GM12872 (cell line): ENCODE data around the gene GALNT10.

ENCODE experiments used
- CTCF ChIP-seq: IDR thresholded peaks from 3 replicates; pipeline ENCODE4 v1.5.1; 2011; ENCODE audit warnings: low read depth, mild to moderate bottlenecking, low read length, moderate library complexity; ENCODE audit not compliant: insufficient read depth

Gene GALNT10

GRCh38 chr5:154202379-154203260, 12.1 kb downstream of the GALNT10 start:
- TF ChIP-seq CTCF = no peak

DNA sequence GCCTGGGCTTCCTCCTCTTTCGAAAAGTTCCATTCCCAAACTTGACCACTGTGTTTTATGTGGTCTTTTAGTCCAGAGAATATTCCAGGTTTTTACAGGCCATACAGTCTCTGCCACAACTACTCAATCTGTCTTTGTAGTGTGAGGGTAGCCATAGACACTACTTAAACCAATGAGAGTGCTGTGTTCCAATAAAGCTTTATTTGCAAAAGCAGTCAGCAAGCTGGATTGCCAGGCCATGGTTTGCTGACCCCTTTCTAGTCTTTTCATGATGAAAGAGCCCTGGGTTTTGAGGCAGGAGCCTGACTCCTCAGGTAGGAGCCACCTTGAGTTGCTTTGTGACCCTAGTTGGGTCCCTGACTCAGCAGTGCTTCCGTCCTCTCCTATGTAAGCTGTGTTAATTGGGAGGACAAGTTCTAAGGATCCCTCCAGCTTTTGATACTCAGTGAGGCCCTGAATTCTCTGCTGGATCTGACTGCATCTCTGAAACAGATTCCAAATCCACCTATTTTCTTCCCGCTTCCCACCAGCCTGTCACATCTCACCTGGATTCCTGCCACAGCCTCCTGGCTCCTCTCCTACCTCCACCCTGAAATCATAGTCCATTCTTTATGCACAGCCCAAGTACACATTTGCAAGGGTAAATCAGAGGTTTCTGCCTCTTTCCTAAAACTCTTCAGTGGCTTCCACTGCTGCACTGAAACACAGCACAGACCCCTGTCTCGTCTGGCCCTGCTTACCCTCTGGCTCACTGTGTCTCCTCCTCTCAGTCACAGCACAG, 13.5 kb downstream of the GALNT10 start:
- TF ChIP-seq CTCF = no peak

GRCh38 chr5:154205441-154206117, 15.0 kb downstream of the GALNT10 start:
- no peak for TF ChIP-seq CTCF

DNA sequence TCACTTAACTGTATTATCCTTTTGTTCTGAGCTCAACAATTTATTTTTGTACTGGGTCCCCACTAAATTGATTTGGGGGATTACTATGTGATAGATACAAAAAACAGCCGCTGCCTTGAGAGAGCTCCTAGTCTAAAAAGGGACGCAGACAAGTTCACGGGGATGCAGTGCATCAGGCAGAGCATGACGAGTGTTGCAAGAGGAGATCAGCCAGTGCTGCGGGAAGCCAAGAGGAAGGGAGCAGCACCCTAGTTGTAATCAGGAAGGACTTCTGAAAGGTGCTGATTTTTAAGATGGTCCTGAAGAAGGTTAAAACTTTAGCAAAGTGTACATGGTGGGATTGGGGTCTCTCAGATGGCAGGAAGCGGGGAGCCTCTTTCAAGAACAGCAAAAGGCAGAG, 15.8 kb downstream of the GALNT10 start:
- no peak for TF ChIP-seq CTCF

- no peak for TF ChIP-seq CTCF
Observed at GRCh38 chr5:154207204-154207603, 16.7 kb downstream of the GALNT10 start.

DNA sequence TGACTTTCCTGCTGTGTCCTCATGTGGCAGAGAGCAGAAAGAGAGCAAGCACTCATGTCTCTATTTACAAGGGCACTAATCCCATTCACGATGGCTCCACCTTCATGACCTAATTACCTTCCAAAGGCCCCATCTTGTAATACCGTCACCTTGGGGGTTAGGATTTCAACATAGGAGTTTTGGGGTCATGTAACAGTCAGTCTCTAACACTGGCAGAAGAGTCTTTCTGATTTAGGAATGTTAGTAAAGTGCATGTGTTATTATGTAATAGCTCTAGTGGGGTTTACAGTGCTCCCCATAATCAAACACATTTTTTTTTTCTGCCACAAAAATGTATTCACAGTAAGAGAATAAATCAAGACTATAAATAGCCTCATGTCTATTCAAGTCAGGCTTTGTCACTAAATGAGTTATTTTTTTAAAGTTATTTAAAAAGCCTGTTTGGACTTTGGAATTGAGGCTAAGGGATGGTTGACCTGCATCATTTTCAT, 19.1 kb downstream of the GALNT10 start:
- TF ChIP-seq CTCF = no peak

DNA sequence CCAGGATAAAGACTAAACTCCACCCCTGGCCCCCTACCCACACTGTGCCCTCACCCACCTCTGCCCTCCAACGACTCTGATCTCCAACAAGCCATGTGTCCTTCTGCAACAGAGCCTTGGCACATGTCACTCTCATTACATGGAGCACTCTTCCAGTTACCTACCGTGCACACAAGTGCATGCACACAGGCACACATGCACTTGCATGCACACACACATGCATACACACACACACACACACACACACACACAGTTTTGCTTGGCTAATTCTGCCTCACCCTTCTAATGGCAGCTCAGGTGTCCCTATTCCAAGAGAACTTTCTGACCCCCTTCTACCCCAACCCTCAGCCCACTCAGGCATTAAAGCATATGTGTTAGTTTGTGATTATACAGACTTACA, 19.6 kb downstream of the GALNT10 start:
- TF ChIP-seq CTCF = no peak
